HG02885 (cell line): ENCODE data around the gene WNT8A.

Source experiments
- ATAC-seq: cut with Tn5 transposase; IDR thresholded peaks from one replicate; pipeline ENCODE4 v1.9.1; 2021; ENCODE audit warnings: mild to moderate bottlenecking; ENCODE audit not compliant: unreplicated experiment, poor library complexity

Gene WNT8A

GRCh38 chr5:138078006-138078643, 5.7 kb upstream of the WNT8A start:
- ATAC-seq: no peak

- no peak for ATAC-seq
These were observed 1.8 kb upstream of the WNT8A start for GRCh38 chr5:138082033-138082432.

GRCh38 chr5:138091685-138092084, 7.9 kb downstream of the WNT8A start:
- ATAC-seq: no peak

- no peak for ATAC-seq
These were observed 8.5 kb downstream of the WNT8A start for GRCh38 chr5:138092301-138092700.

- no peak for ATAC-seq
These were observed 9.2 kb downstream of the WNT8A start for GRCh38 chr5:138093036-138093435.

- no peak for ATAC-seq
These were observed 11.5 kb downstream of the WNT8A start for GRCh38 chr5:138095100-138095907.

GRCh38 chr5:138096363-138096762, 12.5 kb downstream of the WNT8A start:
- ATAC-seq: no peak

- no peak for ATAC-seq
These were observed 13.4 kb downstream of the WNT8A start for GRCh38 chr5:138096997-138097828.

GRCh38 chr5:138102454-138103318, 18.9 kb downstream of the WNT8A start:
- no peak for ATAC-seq

GRCh38 chr5:138103319-138103637, 19.4 kb downstream of the WNT8A start:
- ATAC-seq: no peak

GRCh38 chr5:138105709-138106108, 21.9 kb downstream of the WNT8A start:
- no peak for ATAC-seq

GRCh38 chr5:138107213-138107612, 23.4 kb downstream of the WNT8A start:
- ATAC-seq: no peak

- no peak for ATAC-seq
These were observed 25.8 kb downstream of the WNT8A start for GRCh38 chr5:138109463-138110265.

- ATAC-seq: no peak
These were observed 26.6 kb downstream of the WNT8A start for GRCh38 chr5:138110266-138110963.

GRCh38 chr5:138111181-138111580, 27.3 kb downstream of the WNT8A start:
- ATAC-seq: no peak

GRCh38 chr5:138111937-138112336, 28.1 kb downstream of the WNT8A start:
- no peak for ATAC-seq

GRCh38 chr5:138115254-138115653, 31.4 kb downstream of the WNT8A start:
- no peak for ATAC-seq

GRCh38 chr5:138128334-138128733, 44.5 kb downstream of the WNT8A start:
- no peak for ATAC-seq

- no peak for ATAC-seq
These were observed 45.5 kb downstream of the WNT8A start for GRCh38 chr5:138129347-138129746.
